CD4-positive, alpha-beta T cell treated with Interleukin-4 for 1 hour (primary cell): Measurements from ENCODE around the gene NEGR1.
"Not testable (repeated sequence)": the region's sequence is repeated elsewhere in the genome, so short reads cannot be mapped to it uniquely, and the experiment has no call there.

Experiments
- DNase-seq, 2 donors: peaks; one replicate each; pipeline ENCODE4 v3.0.0-alpha.2; 2020 to 2022

The NEGR1 gene

DNA sequence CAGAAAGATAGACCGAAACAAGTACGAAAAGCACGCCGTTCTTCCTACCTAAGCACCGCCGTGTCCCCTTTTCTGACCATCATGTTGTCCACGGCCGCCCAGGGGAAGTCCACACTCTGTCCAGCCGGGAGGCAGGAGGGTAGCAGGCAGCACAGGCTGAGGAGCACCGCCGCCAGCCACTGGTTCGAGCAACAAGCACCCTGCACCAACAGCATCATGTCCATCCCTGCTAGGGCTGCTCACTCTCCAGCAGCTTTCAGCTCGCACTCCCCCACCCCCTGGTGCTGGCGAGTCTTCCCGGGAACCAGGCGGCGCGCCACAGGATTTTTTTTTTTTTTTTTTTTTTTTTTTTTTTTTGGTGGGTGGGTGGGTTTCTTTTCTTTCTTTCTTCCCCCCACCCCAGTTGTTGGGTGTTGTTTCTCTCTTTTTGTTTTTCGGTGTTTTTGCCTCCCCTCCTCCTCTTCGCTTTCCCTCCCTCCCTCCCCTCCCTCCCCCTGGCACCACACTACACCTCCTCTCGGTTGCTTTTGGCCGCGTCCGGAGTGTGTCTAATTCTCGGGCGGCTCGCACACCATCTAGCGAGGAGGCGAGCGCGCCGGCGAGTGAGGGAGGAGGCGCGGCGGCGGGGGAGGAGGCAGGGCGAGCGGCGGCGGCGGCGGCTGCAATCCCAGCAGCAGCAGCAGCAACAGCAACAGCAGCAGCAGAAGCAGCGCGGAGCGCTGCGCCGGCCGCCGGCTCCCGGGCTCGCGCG, at the start of gene NEGR1:
TSS of gene NEGR1 (minus strand) at position 269 of the 751 bp plus-strand sequence.
- DNase-seq: peak; percentile 55 to 75

- DNase-seq: no peak
Measured at GRCh38 chr1:72326494-72326893, 44.2 kb upstream of the NEGR1 start.

DNA sequence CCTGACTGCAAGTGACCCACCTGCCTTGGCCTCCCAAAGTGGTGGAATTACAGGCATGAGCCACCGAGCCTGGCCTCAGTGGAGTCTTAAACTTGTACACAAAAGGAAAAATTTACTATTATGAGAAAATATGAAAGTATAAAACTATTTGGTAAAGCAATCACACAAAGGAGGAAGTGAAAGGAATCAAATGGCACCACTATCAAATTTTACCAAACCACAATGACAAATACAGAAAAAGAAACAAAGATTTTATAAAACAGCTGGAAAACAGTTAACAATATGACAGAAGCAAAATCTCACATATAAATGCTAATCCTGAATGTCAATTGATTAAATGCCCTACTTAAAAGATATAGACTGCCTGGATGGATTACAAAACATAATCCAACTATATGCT, 42.1 kb upstream of the NEGR1 start:
- no peak for DNase-seq

GRCh38 chr1:72322910-72323309, 40.6 kb upstream of the NEGR1 start:
- DNase-seq: no peak

DNA sequence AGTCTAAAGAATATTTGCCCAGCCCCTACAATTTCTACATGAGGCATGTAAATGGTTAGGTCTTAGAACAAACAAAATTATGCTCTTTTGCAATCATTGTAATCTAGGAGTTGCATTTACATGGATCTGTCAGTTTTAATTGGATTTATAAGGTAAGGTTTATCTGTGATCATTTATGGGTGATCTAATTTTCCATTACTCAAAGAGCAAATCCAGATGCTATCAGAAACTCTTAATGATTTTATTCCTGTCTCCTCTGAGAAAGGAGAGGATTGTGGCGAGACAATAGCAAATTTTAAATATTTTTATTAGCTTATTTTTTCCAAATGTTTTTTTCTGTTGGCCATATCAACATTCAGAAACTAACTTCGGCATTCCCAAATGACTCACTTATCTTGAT, 14.2 kb upstream of the NEGR1 start:
- DNase-seq: no peak

- DNase-seq: no peak
Measured at GRCh38 chr1:72288886-72289285, 6.5 kb upstream of the NEGR1 start.

DNA sequence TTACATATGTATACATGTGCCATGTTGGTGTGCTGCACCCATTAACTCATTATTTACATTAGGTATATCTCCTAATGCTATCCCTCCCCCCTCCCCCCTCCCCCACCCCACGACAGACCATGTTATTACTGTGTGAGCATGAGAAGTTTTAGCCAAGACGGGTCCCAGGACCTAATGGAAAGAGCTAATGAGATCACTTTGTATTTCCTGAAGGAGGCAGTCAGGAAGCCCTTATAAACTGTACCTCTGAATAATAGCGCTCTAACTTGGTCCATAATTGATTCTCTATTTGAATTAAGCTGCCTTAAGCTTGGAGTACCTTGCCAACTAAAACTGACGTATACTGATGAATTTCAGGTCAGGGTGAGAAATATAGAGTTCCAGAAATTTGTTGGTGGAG, 4.1 kb upstream of the NEGR1 start:
- no peak for DNase-seq

DNA sequence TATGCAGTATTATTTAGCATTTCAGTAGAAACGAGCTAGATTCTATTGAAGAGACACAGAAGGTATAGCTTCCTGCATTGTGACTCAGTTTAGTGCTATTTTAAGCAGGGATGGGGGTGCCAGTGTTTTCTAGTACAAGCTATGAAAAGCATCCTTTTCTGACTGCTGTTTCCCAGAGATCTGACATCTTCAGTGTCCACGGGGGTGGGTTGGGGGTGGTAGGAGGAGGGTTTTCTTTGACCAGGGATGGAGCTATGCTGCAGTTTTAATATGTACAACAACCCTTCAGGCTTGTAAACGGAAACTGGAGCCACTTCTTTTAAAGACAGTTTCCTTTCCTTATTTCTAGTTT, 2.7 kb upstream of the NEGR1 start:
- no peak for DNase-seq

DNA sequence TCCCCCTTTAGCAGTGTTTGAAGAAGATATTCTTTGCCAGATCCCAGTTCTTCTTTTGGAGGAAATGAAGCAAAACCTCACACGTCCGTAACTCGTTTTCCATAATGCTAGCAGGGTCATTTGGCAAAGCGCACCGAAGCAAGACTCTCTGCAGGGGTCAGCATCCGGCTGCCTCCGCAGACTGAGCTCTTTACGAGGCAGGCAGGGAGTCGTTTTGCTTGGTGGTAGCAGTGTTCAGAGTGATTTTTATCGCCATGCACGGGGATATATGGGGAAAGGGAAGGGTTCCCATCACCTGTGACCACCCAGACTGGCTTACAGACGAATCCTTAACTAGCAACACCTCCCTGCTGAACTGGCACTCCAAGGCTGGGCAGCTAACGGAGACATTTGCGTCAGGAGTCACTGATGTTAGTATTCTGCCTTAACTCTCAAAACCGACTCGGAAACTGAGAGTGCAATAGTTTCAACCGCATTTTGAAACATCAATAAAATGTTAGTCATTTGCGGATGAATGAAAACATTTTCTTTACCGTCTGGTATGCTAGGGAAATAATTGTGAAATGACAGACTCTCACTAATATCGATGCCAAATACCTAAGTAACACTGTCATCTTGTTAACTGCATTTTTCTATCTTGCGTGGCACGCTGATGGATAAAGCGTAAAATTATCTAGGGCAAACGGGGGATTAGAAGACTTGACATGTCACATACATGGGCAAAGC, 2.2 kb upstream of the NEGR1 start:
- DNase-seq: peak in 1 of 2 donors; percentile 12

DNA sequence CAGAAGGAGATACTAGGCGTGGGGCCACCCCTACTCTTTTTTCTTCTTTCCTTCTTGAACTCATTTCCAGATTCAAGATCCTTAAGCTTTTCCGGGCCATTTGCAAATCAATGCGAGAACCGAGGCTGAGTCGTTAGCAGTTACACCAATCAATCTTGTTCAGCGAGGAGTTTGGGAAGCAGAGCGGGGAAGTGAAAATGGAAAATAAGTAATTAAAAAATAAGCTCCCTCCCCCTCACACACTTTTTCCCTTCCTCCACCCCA, 1.7 kb upstream of the NEGR1 start:
- no peak for DNase-seq

DNA sequence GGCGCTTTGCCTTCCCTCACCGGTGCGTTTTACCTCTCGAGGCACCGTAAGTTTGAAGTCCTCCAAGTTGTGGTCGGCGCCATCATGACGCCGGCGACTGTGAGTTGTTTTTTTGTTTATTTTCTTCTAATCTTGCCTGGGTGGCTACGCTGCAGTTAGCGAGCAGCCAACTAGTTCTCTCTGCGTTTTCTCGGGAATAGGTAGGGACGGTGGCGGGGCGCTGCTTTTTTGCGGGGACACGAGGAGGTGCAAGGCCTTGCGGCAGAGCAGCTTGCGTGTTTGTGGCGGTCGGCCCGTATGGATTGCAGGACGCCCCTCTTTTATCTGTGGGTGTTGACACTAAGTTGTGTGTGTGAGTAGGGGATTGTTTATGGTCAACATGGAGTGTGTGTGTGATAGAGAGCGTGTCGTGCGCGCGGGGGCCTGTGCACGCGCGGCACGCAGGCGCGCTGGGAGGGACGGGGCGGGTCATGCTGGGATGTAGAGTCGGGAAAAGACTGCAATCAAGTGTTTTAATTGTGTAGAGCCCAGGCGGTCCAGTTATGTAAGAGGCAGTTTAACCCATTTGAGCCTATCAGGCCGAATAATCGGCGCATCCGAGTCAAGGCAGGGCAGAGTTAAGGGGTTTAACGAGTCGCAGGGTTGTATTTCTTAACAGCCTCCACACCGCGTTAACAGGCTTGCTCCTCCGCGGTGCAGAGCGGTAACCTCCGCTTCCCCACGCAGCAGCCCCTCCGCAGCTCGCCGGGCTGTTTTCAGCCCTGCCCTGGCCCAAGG, 1.2 kb upstream of the NEGR1 start:
- DNase-seq: peak; percentile 18 to 40

GRCh38 chr1:72283022-72283306, 625 bp upstream of the NEGR1 start:
- no peak for DNase-seq

- DNase-seq: peak in 1 of 2 donors; percentile 10
Measured at GRCh38 chr1:72281637-72282270, 585 bp downstream of the NEGR1 start.

DNA sequence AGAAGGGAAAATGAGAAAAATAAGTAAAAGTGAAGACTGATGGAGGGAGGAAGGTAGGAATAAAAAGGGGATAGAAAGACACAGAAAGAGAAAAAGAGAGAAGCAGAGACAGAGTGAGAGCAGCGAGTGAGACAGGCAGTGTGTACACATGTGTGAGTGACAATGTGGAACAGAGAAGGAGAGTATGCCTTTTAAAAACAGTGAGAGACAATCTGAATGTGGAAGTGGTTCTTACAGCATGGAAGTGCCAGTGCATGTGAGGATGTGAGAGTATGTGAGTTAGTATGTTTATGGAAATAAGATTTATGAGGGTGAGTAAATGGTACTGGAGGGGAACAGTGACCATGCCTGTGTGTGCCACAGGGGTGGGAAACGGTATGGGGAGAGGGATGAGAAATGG, 1.2 kb downstream of the NEGR1 start:
- DNase-seq: no peak

- DNase-seq: no peak
Measured at GRCh38 chr1:72280711-72281110, 1.6 kb downstream of the NEGR1 start.

DNA sequence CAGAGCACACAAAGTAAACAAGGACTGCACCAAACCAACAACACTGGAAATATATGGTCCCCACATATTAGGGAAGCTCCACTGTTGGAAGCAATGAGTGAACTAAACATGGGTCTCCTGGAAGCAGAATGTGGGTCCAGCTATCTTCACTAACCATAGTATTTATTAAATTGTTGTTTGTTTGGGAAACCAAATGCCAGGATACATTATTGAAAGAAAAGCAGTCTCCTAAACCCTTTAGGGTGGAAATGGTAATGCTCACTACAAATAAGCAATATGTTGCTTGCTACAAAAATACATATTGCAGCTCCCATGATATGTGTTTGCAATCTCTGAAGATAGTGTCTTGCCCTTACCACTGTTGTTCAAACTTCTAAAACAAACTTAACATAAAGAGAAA, 2.2 kb downstream of the NEGR1 start:
- no peak for DNase-seq

- DNase-seq: no peak
Measured at GRCh38 chr1:72278461-72278860, 3.9 kb downstream of the NEGR1 start.

DNA sequence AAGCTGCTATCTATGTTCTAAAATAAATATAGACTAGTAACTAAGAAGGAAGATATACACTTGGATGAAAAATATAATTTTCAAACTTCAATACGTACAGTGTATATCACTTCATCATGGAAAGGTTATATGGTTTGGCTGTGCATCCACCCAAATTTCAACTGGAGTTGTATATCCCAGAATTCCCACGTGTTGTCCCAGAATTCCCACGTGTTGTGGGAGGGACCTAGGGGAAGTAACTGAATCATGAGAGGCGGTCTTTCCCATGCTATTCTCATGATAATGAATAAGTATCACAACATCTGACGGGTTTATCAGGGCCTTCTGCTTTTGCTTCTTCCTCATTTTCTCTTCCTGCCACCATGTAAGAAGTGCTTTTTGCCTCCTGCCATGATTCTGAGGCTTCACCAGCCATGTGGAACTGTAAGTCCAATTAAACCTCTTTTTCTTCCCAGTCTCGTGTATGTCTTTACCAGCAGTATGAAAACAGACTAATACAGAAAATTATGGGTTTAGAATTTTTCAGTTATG, 10.7 kb downstream of the NEGR1 start:
- no peak for DNase-seq

- no peak for DNase-seq
Measured at GRCh38 chr1:72262735-72263134, 19.6 kb downstream of the NEGR1 start.

DNA sequence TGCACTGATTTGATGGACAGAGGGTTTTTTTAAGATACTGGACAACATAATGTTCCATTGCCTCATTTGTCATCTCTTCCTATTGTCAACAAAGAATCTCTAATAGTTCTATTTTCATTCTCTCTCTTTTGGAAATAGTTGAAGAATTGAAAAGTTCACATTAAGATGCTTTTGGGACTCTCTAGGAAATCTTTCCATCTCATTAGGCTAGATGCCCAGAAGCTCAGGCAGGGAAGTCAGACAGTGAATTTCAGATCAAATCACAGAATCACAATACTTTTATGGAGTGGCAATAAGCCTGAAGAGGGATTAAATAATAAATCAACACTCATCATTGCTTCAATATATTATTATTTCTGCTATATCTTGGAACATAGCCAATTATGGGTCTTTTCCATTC, 29.2 kb downstream of the NEGR1 start:
- DNase-seq: no peak

DNA sequence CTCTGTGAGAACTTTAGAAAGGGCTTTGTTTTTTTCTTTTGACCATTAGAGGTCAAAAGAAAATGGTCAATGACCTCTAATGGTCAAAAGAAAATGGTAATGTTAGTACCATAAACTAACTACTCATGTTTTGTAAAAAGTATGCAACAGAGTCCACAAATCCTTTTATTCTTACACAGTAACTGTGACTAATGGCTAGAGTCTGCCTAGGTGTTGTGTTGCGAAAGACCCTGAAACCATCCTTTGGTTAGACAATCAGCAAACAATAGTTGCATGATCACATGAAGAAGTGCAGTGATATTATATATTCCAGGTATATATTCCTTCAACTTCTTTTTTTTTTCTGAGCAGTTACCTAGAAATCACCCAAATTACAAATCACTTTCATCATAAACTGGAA, 40.9 kb downstream of the NEGR1 start:
- no peak for DNase-seq

- not testable (repeated sequence) for DNase-seq
Measured at GRCh38 chr1:72235931-72236330, 46.4 kb downstream of the NEGR1 start.

DNA sequence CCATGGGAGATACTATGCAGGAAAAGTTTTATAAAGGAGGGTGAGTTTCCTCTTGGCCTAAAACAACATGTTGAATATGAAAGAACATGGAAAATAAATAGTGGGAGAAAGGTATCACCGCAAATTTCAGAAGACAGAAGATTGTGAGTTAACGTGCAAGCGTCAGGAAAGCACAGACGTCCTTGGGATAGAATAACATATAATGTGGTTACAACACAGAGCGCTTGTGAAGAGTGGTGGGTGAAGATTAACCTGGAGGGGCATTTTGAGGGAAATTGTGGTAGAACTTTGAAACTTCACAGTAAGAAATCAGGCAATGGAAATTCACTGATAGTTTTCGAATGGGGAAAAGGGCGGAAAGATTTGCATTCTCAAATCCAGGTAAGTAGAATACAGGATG, 47.3 kb downstream of the NEGR1 start:
- DNase-seq: no peak

- no peak for DNase-seq
Measured at GRCh38 chr1:72230746-72231145, 51.6 kb downstream of the NEGR1 start.
